ENCODE data around the gene ZNF628. TPM values are rescaled to one million over a fixed set of nuclear protein-coding genes. Genes with fewer than 3 reads are reported as not detected.

The ZNF628 gene
- total and polyA plus RNA-seq, 2 of the 8 experiments (the other 6 are each of a cell fraction or from before 2014, with no cell fraction given), result 1.7 to 10.8 TPM

- Histone ChIP-seq H2BK20ac (ENCODE audit: low read length) (no peak overlapping the region), H4K20me1 (replicated peaks in 1 of 2; ENCODE audit: control insufficient read depth in 1 of 2, insufficient read depth in 2 of 2, low read length in 2 of 2) (peaks cover 2 to 8% of the 10 kb centered on the region in 2 experiments), H3K79me1 (ENCODE audit: low read depth, low read length) (peaks cover 8% of the 10 kb centered on the region), H2AFZ (ENCODE audit: low read length) (no peak overlapping the region), H3K9me3 (ENCODE audit: insufficient read depth in 2 of 2, low read depth in 1 of 2, low read length in 1 of 2) (no peaks in the 10 kb centered on the region), H3K18ac (ENCODE audit: extremely low read depth, low read length) (no peak overlapping the region), H3K56ac (replicated peaks; ENCODE audit: insufficient read length, low read depth, low read length) (no peak overlapping the region), H3K27ac (ENCODE audit: low read depth, low read length) (no peak overlapping the region), H4K8ac (ENCODE audit: extremely low read depth, insufficient read depth, low read length) (peak overlapping the region; percentile 3; the same call in 1 of the 2 replicates), H4K91ac (replicated peaks; ENCODE audit: insufficient read length, low read length) (no peak overlapping the region), H2BK120ac (replicated peaks; ENCODE audit: low read depth, low read length) (no peak overlapping the region), H3K79me2 (ENCODE audit: control insufficient read depth in 1 of 2, insufficient read depth in 2 of 2, low read length in 2 of 2) (peaks cover 0 to 7% of the 10 kb centered on the region in 2 experiments; a peak in 2 of 4 replicates), H2BK5ac (ENCODE audit: low read depth, low read length) (no peak overlapping the region), H3K4me1 (replicated peaks in 1 of 4; ENCODE audit: control insufficient read depth in 3 of 4, insufficient read depth in 4 of 4, low read length in 3 of 4) (peaks cover 0 to 7% (median 2%) of the 10 kb centered on the region in 4 experiments; a peak in 5 of 7 replicates), H3K4me3 (ENCODE audit: extremely low read depth in 1 of 4, insufficient read depth in 2 of 4, low read depth in 3 of 4, low read length in 4 of 4) (no peak overlapping the region), H3K36me3 (ENCODE audit: control insufficient read depth in 2 of 4, insufficient read depth in 4 of 4, low read length in 3 of 4) (peaks cover 0 to 5% (median 0%) of the 10 kb centered on the region in 4 experiments; a peak in 2 of 8 replicates), H3K4me2 (ENCODE audit: insufficient read depth in 1 of 2, low read depth in 2 of 2, low read length in 2 of 2) (no peak overlapping the region), H3K23ac (ENCODE audit: insufficient read length) (no peak overlapping the region), H3K9ac (replicated peaks in 1 of 4; ENCODE audit: extremely low read depth in 1 of 4, low read depth in 3 of 4, low read length in 3 of 4) (no peak overlapping the region), H3K14ac (ENCODE audit: insufficient read length) (no peak overlapping the region), H2BK12ac (ENCODE audit: low read depth, low read length) (no peak overlapping the region), H2BK15ac (ENCODE audit: low read length) (no peak overlapping the region), H3K4ac (replicated peaks; ENCODE audit: insufficient read length, low read depth, low read length) (no peak overlapping the region), H3K23me2 (ENCODE audit: low read depth, low read length) (peaks cover 6% of the 10 kb centered on the region; the same call in 1 of the 2 replicates), H4K5ac (ENCODE audit: insufficient read length, low read depth, low read length) (no peak overlapping the region), H3K27me3 (replicated peaks in 1 of 4; ENCODE audit: control insufficient read depth in 3 of 4, extremely low read depth in 1 of 4, insufficient read depth in 3 of 4, low read length in 3 of 4) (peaks cover 16 to 25% (median 24%) of the 10 kb centered on the region in 4 experiments), H2AK5ac (ENCODE audit: low read depth, low read length) (no peak overlapping the region)
- ChIA-PET CTCF (ENCODE audit: partially characterized antibody) (interaction anchor here (1.5 to 1.8 kb wide), 4 partner anchors 8 to 153 kb away, joined by 4 to 7 read pairs (median 4); partner anchors contain the start of gene NAT14), POLR2A (ENCODE audit: partially characterized antibody) (interaction anchor here (3.0 kb wide), 1 partner anchor 47 kb away, joined by 22 read pairs; the partner anchor contains the start of gene UBE2S)
- WGBS, 2 experiments (ENCODE audit: extremely low coverage in 1 of 2, insufficient coverage in 1 of 2, insufficient read length in 1 of 2, insufficient replicate concordance in 2 of 2, low coverage in 1 of 2, low lambda C conversion rate in 2 of 2, missing lambda C conversion rate in 1 of 2), result 63% methylated on average over 8 of the region's 14 CpGs; no CpG with 5 or more reads in 1 of the 2 experiments
- FAIRE-seq, result no peak
- DNase-seq (ENCODE audit: low read depth in 1 of 2, low spot score in 2 of 2), result peak in 1 of 2 experiments; percentile 83
- TF ChIP-seq BCL11A (IDR thresholded peaks at IDR 0.05; ENCODE audit: low read depth in 2 of 2, low read length in 2 of 2), result no peak
- TF ChIP-seq POU5F1 (IDR thresholded peaks at IDR 0.05; ENCODE audit: low read depth, low read length), result no peak
- no peak for TF ChIP-seq HDAC2 (IDR thresholded peaks at IDR 0.05; ENCODE audit: borderline replicate concordance in 1 of 2, low read depth in 2 of 2, low read length in 2 of 2)
- no peak for TF ChIP-seq FOSL1 (IDR thresholded peaks at IDR 0.05; ENCODE audit: insufficient read depth, low read depth, low read length)
- no peak for TF ChIP-seq PHF8 (conservative IDR thresholded peaks at IDR 0.05; ENCODE audit: low read depth, low read length)
- no peak for TF ChIP-seq RNF2 (IDR thresholded peaks at IDR 0.05; ENCODE audit: borderline replicate concordance, low read depth, low read length, missing control alignments, poor library complexity, severe bottlenecking)
- TF ChIP-seq USF2 (IDR thresholded peaks at IDR 0.05; ENCODE audit: low read length), result no peak
- no peak for TF ChIP-seq RFX5 (IDR thresholded peaks at IDR 0.05; ENCODE audit: borderline replicate concordance, low read depth, low read length)
Observed at GRCh38 chr19:55454787-55455243, 21.6 kb upstream of the ZNF628 start.
